A673 (cell line): ENCODE data around the gene OR14C36. TPM values are rescaled to one million over a fixed set of nuclear protein-coding genes. Genes with fewer than 3 reads are reported as not detected.

Experiments used
- BruUV-seq: library from RNA; stranded (reverse); fragments of 400-500 nt; replicated peaks from 2 replicates; lab custom pipeline; 2021; lab: Mats Ljungman, UMichigan
- CTCF ChIA-PET: fragments of 300-600 bp; sonication (Branson Sonifier 250); formaldehyde crosslinking; loops from one replicate; lab custom pipeline; 2022; ENCODE audit warnings: antibody characterized with exemption; lab: Charles Lee
- POLR2A ChIA-PET: fragments of 300-600 bp; sonication (Branson Sonifier 250); formaldehyde crosslinking; loops from one replicate; lab custom pipeline; 2022; ENCODE audit warnings: antibody characterized with exemption; ENCODE audit not compliant: low non-redundant PET; lab: Charles Lee
- DNase-seq: peaks from one replicate; pipeline ENCODE4 v3.0.0-alpha.2; 2015; ENCODE audit warnings: low spot score
- H3K27ac ChIP-seq: fragments of 200-600 bp; sonication (generic); 2 replicates; pipeline ENCODE4 v1.5.1; 2016; ENCODE audit warnings: mixed run types, low read depth, mild to moderate bottlenecking, mixed read lengths, antibody characterized with exemption, low read length; ENCODE audit not compliant: poor library complexity, severe bottlenecking
- H3K27me3 ChIP-seq: fragments of 200-600 bp; sonication (generic); replicated peaks from 2 replicates; pipeline ENCODE4 v1.6.1; 2017; ENCODE audit warnings: mixed run types, low read depth, mild to moderate bottlenecking, mixed read lengths, antibody characterized with exemption, low read length; ENCODE audit not compliant: insufficient read depth, poor library complexity
- H3K36me3 ChIP-seq: fragments of 200-600 bp; sonication (generic); 2 replicates; pipeline ENCODE4 v1.6.1; 2016; ENCODE audit warnings: mixed run types, mild to moderate bottlenecking, mixed read lengths, antibody characterized with exemption, low read length; ENCODE audit not compliant: insufficient read depth, poor library complexity, severe bottlenecking
- H3K4me1 ChIP-seq: fragments of 200-600 bp; sonication (generic); 2 replicates; pipeline ENCODE4 v1.6.1; 2017; ENCODE audit warnings: mixed run types, mild to moderate bottlenecking, mixed read lengths, antibody characterized with exemption, low read length; ENCODE audit not compliant: insufficient read depth, poor library complexity, severe bottlenecking
- H3K4me3 ChIP-seq: fragments of 200-600 bp; sonication (generic); 2 replicates; pipeline ENCODE4 v1.5.1; 2016; ENCODE audit warnings: low read depth, mixed run types, mild to moderate bottlenecking, mixed read lengths, low read length; ENCODE audit not compliant: poor library complexity, severe bottlenecking
- H3K9me3 ChIP-seq: fragments of 200-600 bp; sonication (generic); 2 replicates; pipeline ENCODE4 v1.6.1; 2016; ENCODE audit warnings: mixed run types, low read depth, mild to moderate bottlenecking, mixed read lengths, antibody characterized with exemption, low read length; ENCODE audit not compliant: poor library complexity, severe bottlenecking
- EZH2 ChIP-seq: fragments of 200-600 bp; sonication (generic); IDR thresholded peaks from 2 replicates; pipeline ENCODE4 v1.6.1; 2017; ENCODE audit warnings: borderline replicate concordance, low read depth, mild to moderate bottlenecking, mixed read lengths, antibody characterized with exemption, low read length; ENCODE audit not compliant: poor library complexity, severe bottlenecking
- intact Hi-C: fragments of 100-400 bp; cut with micrococcal nuclease; formaldehyde crosslinking; loops from one replicate; pipeline ENCODE4 v1.10.0; 2022; ENCODE audit not compliant: unreplicated experiment
- total RNA-seq: library from RNA; stranded (reverse); gene quantifications from 2 replicates; pipeline ENCODE4 v1.2.3, GENCODE V29; 2021
- TF ChIP-seq, protein P1 (sequence below): fragments of 300-800, 200-600 bp; sonication (generic); conservative IDR thresholded peaks from 2 replicates; pipeline ENCODE4 v1.5.1; 2017; ENCODE audit warnings: low read depth, mild to moderate bottlenecking, antibody characterized with exemption, low read length, moderate library complexity, mixed read lengths

The OR14C36 gene
- total RNA-seq, 1 experiment from 2014 or later, result not detected

DNA sequence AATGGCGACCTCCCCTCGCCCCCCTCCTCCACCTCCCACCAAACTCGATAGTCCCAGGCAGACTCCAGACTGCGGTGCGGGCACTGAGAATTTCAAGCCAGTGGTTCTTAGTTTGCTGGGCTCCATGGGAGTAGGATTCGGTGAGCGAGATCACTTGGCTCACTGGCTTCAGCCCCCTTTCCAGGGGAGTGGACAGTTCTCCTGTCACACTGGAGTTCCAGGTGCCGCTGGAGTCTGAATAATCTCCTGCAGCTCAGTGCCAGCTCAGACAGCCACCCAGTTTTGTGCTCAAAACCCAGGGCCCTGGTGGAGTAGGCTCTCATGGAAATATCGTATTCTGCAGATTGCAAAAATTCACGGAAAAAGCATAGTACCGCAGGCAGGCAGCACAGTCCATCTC is 31.8 kb upstream of the OR14C36 start:
- Histone ChIP-seq H3K4me1 (no peaks in the 10 kb centered on the region), H3K4me3 (no peak overlapping the region), H3K27ac (no peak overlapping the region), H3K27me3 (no peaks in the 10 kb centered on the region), H3K9me3 (peaks cover 14% of the 10 kb centered on the region), H3K36me3 (no peaks in the 10 kb centered on the region)
- no TSS peak for BruUV-seq
- POLR2A ChIA-PET, result no interaction called here
- CTCF ChIA-PET, result no interaction called here
- intact Hi-C loops, result no loop called here
- TF ChIP-seq, protein P1, sequence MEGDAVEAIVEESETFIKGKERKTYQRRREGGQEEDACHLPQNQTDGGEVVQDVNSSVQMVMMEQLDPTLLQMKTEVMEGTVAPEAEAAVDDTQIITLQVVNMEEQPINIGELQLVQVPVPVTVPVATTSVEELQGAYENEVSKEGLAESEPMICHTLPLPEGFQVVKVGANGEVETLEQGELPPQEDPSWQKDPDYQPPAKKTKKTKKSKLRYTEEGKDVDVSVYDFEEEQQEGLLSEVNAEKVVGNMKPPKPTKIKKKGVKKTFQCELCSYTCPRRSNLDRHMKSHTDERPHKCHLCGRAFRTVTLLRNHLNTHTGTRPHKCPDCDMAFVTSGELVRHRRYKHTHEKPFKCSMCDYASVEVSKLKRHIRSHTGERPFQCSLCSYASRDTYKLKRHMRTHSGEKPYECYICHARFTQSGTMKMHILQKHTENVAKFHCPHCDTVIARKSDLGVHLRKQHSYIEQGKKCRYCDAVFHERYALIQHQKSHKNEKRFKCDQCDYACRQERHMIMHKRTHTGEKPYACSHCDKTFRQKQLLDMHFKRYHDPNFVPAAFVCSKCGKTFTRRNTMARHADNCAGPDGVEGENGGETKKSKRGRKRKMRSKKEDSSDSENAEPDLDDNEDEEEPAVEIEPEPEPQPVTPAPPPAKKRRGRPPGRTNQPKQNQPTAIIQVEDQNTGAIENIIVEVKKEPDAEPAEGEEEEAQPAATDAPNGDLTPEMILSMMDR, result no peak
- no peak for TF ChIP-seq EZH2
- no peak for DNase-seq

DNA sequence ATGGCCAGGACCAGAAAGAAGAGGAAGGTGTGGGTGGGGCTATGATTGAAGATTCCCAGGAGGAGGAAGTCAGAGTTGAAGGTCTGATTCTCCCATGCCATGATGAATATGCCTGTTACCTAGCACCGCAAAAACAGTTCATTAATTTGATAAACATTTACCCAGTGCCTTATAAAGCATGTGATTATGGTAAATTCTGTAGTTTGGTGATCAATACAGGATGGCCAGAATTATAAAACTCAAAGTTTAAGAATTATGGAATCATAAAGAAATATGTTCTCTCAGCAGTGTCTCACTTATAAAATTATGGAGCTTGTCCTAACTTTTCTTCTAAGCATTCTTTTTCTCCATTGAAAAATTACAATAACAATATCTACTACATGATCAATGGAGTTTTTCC is 24.1 kb upstream of the OR14C36 start, which contains the start of gene OR2M7:
Gene OR2M7, minus strand, starts transcription at position 101 of the 400 bp plus-strand sequence. Its CDS starts 0 bp downstream, at position 101.
- ChIA-PET POLR2A (no interaction called here), CTCF (no interaction called here)
- no peak within 1 kb of the TSS for H3K4me3 ChIP-seq
- no peak for TF ChIP-seq EZH2
- TF ChIP-seq, protein P1, result no peak
- no peaks in the 10 kb centered on the region for H3K4me1 ChIP-seq
- BruUV-seq, result no TSS peak
- DNase-seq, result no peak
- no peaks in the 10 kb centered on the region for H3K27me3 ChIP-seq
- no peaks in the 10 kb centered on the region for H3K36me3 ChIP-seq
- no peaks in the 10 kb centered on the region for H3K9me3 ChIP-seq
- no peak within 1 kb of the TSS for H3K27ac ChIP-seq
- intact Hi-C loops, result no loop called here

DNA sequence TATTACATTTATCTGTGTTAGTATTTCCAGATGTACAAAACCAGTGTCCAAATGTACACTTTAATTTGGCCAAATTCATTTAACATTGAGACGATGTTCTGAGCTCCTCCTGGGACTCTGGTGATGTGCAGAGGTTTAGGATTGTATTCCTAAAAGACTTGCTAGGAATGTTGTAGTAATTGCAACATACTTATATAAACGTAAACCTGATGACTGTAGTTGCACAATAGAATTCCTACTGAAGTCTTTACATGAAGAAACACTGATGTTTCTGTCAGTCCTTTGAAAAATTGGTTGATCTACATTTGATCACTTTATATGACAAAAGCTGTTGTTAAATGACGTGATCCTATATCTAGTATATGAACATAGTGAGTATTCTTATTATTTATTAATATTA is 5.1 kb upstream of the OR14C36 start:
- ChIA-PET POLR2A (no interaction called here), CTCF (no interaction called here)
- TF ChIP-seq, protein P1, result no peak
- TF ChIP-seq EZH2, result no peak
- intact Hi-C loops, result no loop called here
- DNase-seq, result no peak
- Histone ChIP-seq H3K9me3 (no peaks in the 10 kb centered on the region), H3K36me3 (no peaks in the 10 kb centered on the region), H3K27me3 (no peaks in the 10 kb centered on the region), H3K4me1 (no peaks in the 10 kb centered on the region), H3K27ac (no peak overlapping the region), H3K4me3 (no peak overlapping the region)
- no TSS peak for BruUV-seq
